Measurements from ENCODE around the gene TBC1D9B.

The TBC1D9B gene

GRCh38 chr5:179883163-179883562, 24.5 kb downstream of the TBC1D9B start:
- Histone ChIP-seq H3K18ac (ENCODE audit: low read length) (no peak overlapping the region), H2BK12ac (ENCODE audit: low read length) (no peak overlapping the region), H3K14ac (ENCODE audit: low read length) (no peak overlapping the region), H4K8ac (ENCODE audit: low read depth, low read length) (no peak overlapping the region), H3K4me2 (ENCODE audit: insufficient read depth, low read length, poor library complexity, severe bottlenecking) (no peak overlapping the region), H2BK15ac (ENCODE audit: low read length) (no peak overlapping the region), H2AFZ (ENCODE audit: low read length) (no peak overlapping the region), H3K27ac (replicated peaks; ENCODE audit: low read length) (no peak overlapping the region), H3K9ac (ENCODE audit: low read depth, low read length, poor library complexity) (no peak overlapping the region), H2BK120ac (ENCODE audit: low read depth, low read length) (no peak overlapping the region), H3K4me3 (ENCODE audit: low read length in 2 of 2) (no peak overlapping the region), H2BK5ac (ENCODE audit: low read length) (no peak overlapping the region), H2AK5ac (ENCODE audit: low read depth, low read length) (no peak overlapping the region), H3K79me1 (ENCODE audit: low read depth, low read length) (peaks cover 3% of the 10 kb centered on the region), H3K27me3 (ENCODE audit: control insufficient read depth in 3 of 3, insufficient read depth in 3 of 3, low read depth in 1 of 3, low read length in 3 of 3) (no peaks in the 10 kb centered on the region), H3K36me3 (replicated peaks in 1 of 2; ENCODE audit: control insufficient read depth in 2 of 2, insufficient read depth in 2 of 2, low read length in 2 of 2) (peaks cover 39 to 96% of the 10 kb centered on the region in 2 donors), H3K23ac (ENCODE audit: low read depth, low read length, poor library complexity) (no peak overlapping the region), H3K9me3 (replicated peaks in 1 of 2; ENCODE audit: control insufficient read depth in 2 of 2, insufficient read depth in 1 of 2, low read depth in 1 of 2, low read length in 2 of 2) (peaks cover 25 to 34% of the 10 kb centered on the region in 2 donors), H4K91ac (ENCODE audit: low read depth, low read length, poor library complexity) (no peak overlapping the region), H3K4me1 (ENCODE audit: control insufficient read depth in 2 of 2, insufficient read depth in 1 of 2, low read depth in 1 of 2, low read length in 2 of 2) (no peaks in the 10 kb centered on the region), H3K4ac (ENCODE audit: low read length) (no peak overlapping the region)
- DNase-seq (ENCODE audit: low spot score) = no peak
- no CpG with 5 or more reads among the region's 3 CpGs for WGBS, 2 donors (ENCODE audit: extremely low coverage in 2 of 2, insufficient read length in 2 of 2, insufficient replicate concordance in 1 of 2)

- Histone ChIP-seq H3K79me1 (ENCODE audit: low read depth, low read length) (peaks cover 3% of the 10 kb centered on the region), H3K4me3 (ENCODE audit: low read length in 2 of 2) (no peak overlapping the region), H3K27me3 (ENCODE audit: control insufficient read depth in 3 of 3, insufficient read depth in 3 of 3, low read depth in 1 of 3, low read length in 3 of 3) (no peaks in the 10 kb centered on the region), H3K36me3 (replicated peaks in 1 of 2; ENCODE audit: control insufficient read depth in 2 of 2, insufficient read depth in 2 of 2, low read length in 2 of 2) (peaks cover 40 to 95% of the 10 kb centered on the region in 2 donors), H2AK5ac (ENCODE audit: low read depth, low read length) (no peak overlapping the region), H3K14ac (ENCODE audit: low read length) (no peak overlapping the region), H3K23ac (ENCODE audit: low read depth, low read length, poor library complexity) (no peak overlapping the region), H3K4ac (ENCODE audit: low read length) (no peak overlapping the region), H2AFZ (ENCODE audit: low read length) (no peak overlapping the region), H3K9ac (ENCODE audit: low read depth, low read length, poor library complexity) (no peak overlapping the region), H4K91ac (ENCODE audit: low read depth, low read length, poor library complexity) (no peak overlapping the region), H3K4me2 (ENCODE audit: insufficient read depth, low read length, poor library complexity, severe bottlenecking) (no peak overlapping the region), H2BK12ac (ENCODE audit: low read length) (no peak overlapping the region), H2BK120ac (ENCODE audit: low read depth, low read length) (no peak overlapping the region), H2BK15ac (ENCODE audit: low read length) (no peak overlapping the region), H4K8ac (ENCODE audit: low read depth, low read length) (no peak overlapping the region), H2BK5ac (ENCODE audit: low read length) (no peak overlapping the region), H3K18ac (ENCODE audit: low read length) (no peak overlapping the region), H3K27ac (replicated peaks; ENCODE audit: low read length) (no peak overlapping the region), H3K4me1 (ENCODE audit: control insufficient read depth in 2 of 2, insufficient read depth in 1 of 2, low read depth in 1 of 2, low read length in 2 of 2) (no peaks in the 10 kb centered on the region), H3K9me3 (replicated peaks in 1 of 2; ENCODE audit: control insufficient read depth in 2 of 2, insufficient read depth in 1 of 2, low read depth in 1 of 2, low read length in 2 of 2) (peaks cover 25 to 34% of the 10 kb centered on the region in 2 donors)
- DNase-seq (ENCODE audit: low spot score) = no peak
- WGBS, 2 donors (ENCODE audit: extremely low coverage in 2 of 2, insufficient read length in 2 of 2, insufficient replicate concordance in 1 of 2) = no CpG with 5 or more reads among the region's 4 CpGs
Measured at GRCh38 chr5:179882338-179882737, 25.4 kb downstream of the TBC1D9B start.

GRCh38 chr5:179880848-179881590, 26.7 kb downstream of the TBC1D9B start:
- Histone ChIP-seq H3K4me2 (ENCODE audit: insufficient read depth, low read length, poor library complexity, severe bottlenecking) (no peak overlapping the region), H3K9ac (ENCODE audit: low read depth, low read length, poor library complexity) (no peak overlapping the region), H3K27me3 (ENCODE audit: control insufficient read depth in 3 of 3, insufficient read depth in 3 of 3, low read depth in 1 of 3, low read length in 3 of 3) (no peaks in the 10 kb centered on the region), H3K18ac (ENCODE audit: low read length) (no peak overlapping the region), H3K36me3 (replicated peaks in 1 of 2; ENCODE audit: control insufficient read depth in 2 of 2, insufficient read depth in 2 of 2, low read length in 2 of 2) (peaks cover 43 to 94% of the 10 kb centered on the region in 2 donors), H4K8ac (ENCODE audit: low read depth, low read length) (no peak overlapping the region), H2BK15ac (ENCODE audit: low read length) (no peak overlapping the region), H3K23ac (ENCODE audit: low read depth, low read length, poor library complexity) (no peak overlapping the region), H3K4me3 (ENCODE audit: low read length in 2 of 2) (no peak overlapping the region), H2BK5ac (ENCODE audit: low read length) (no peak overlapping the region), H3K14ac (ENCODE audit: low read length) (no peak overlapping the region), H3K9me3 (replicated peaks in 1 of 2; ENCODE audit: control insufficient read depth in 2 of 2, insufficient read depth in 1 of 2, low read depth in 1 of 2, low read length in 2 of 2) (peaks cover 24 to 34% of the 10 kb centered on the region in 2 donors), H3K4ac (ENCODE audit: low read length) (no peak overlapping the region), H2BK12ac (ENCODE audit: low read length) (no peak overlapping the region), H3K27ac (replicated peaks; ENCODE audit: low read length) (no peak overlapping the region), H3K79me1 (ENCODE audit: low read depth, low read length) (peaks cover 3% of the 10 kb centered on the region), H2AFZ (ENCODE audit: low read length) (no peak overlapping the region), H4K91ac (ENCODE audit: low read depth, low read length, poor library complexity) (no peak overlapping the region), H3K4me1 (ENCODE audit: control insufficient read depth in 2 of 2, insufficient read depth in 1 of 2, low read depth in 1 of 2, low read length in 2 of 2) (no peaks in the 10 kb centered on the region), H2BK120ac (ENCODE audit: low read depth, low read length) (no peak overlapping the region), H2AK5ac (ENCODE audit: low read depth, low read length) (no peak overlapping the region)
- no peak for DNase-seq (ENCODE audit: low spot score)
- no CpG with 5 or more reads among the region's 25 CpGs for WGBS, 2 donors (ENCODE audit: extremely low coverage in 2 of 2, insufficient read length in 2 of 2, insufficient replicate concordance in 1 of 2)

- peaks cover 3% of the 10 kb centered on the region for H3K79me1 ChIP-seq (ENCODE audit: low read depth, low read length)
- H3K9ac ChIP-seq (ENCODE audit: low read depth, low read length, poor library complexity) = no peak overlapping the region
- no peak overlapping the region for H4K91ac ChIP-seq (ENCODE audit: low read depth, low read length, poor library complexity)
- no peak overlapping the region for H2AFZ ChIP-seq (ENCODE audit: low read length)
- DNase-seq (ENCODE audit: low spot score) = no peak
- no peak overlapping the region for H2BK5ac ChIP-seq (ENCODE audit: low read length)
- H3K23ac ChIP-seq (ENCODE audit: low read depth, low read length, poor library complexity) = no peak overlapping the region
- H2AK5ac ChIP-seq (ENCODE audit: low read depth, low read length) = no peak overlapping the region
- H3K14ac ChIP-seq (ENCODE audit: low read length) = peak overlapping the region; percentile 64
- no CpG with 5 or more reads among the region's 12 CpGs for WGBS, 2 donors (ENCODE audit: extremely low coverage in 2 of 2, insufficient read length in 2 of 2, insufficient replicate concordance in 1 of 2)
- H3K18ac ChIP-seq (ENCODE audit: low read length) = no peak overlapping the region
- no peak overlapping the region for H4K8ac ChIP-seq (ENCODE audit: low read depth, low read length)
- no peak overlapping the region for H3K4me2 ChIP-seq (ENCODE audit: insufficient read depth, low read length, poor library complexity, severe bottlenecking)
- H3K4me3 ChIP-seq (ENCODE audit: low read length in 2 of 2) = no peak overlapping the region
- H3K36me3 ChIP-seq (replicated peaks in 1 of 2; ENCODE audit: control insufficient read depth in 2 of 2, insufficient read depth in 2 of 2, low read length in 2 of 2) = peaks cover 40 to 93% of the 10 kb centered on the region in 2 donors
- H2BK15ac ChIP-seq (ENCODE audit: low read length) = no peak overlapping the region
- no peak overlapping the region for H3K4ac ChIP-seq (ENCODE audit: low read length)
- no peak overlapping the region for H3K27ac ChIP-seq (replicated peaks; ENCODE audit: low read length)
- no peaks in the 10 kb centered on the region for H3K27me3 ChIP-seq (ENCODE audit: control insufficient read depth in 3 of 3, insufficient read depth in 3 of 3, low read depth in 1 of 3, low read length in 3 of 3)
- no peak overlapping the region for H2BK12ac ChIP-seq (ENCODE audit: low read length)
- H3K4me1 ChIP-seq (ENCODE audit: control insufficient read depth in 2 of 2, insufficient read depth in 1 of 2, low read depth in 1 of 2, low read length in 2 of 2) = no peaks in the 10 kb centered on the region
- H2BK120ac ChIP-seq (ENCODE audit: low read depth, low read length) = no peak overlapping the region
- H3K9me3 ChIP-seq (replicated peaks in 1 of 2; ENCODE audit: control insufficient read depth in 2 of 2, insufficient read depth in 1 of 2, low read depth in 1 of 2, low read length in 2 of 2) = peaks cover 19 to 29% of the 10 kb centered on the region in 2 donors
Measured at GRCh38 chr5:179880066-179880650, 27.5 kb downstream of the TBC1D9B start.

All from neuronal stem cell (in vitro differentiated cells).